HG03103 (cell line): ENCODE data around the gene NDUFAF5.

Source experiments
- ATAC-seq: cut with Tn5 transposase; IDR thresholded peaks from one replicate; pipeline ENCODE4 v1.9.1; 2021; ENCODE audit warnings: low read depth; ENCODE audit not compliant: unreplicated experiment

NDUFAF5 gene

DNA sequence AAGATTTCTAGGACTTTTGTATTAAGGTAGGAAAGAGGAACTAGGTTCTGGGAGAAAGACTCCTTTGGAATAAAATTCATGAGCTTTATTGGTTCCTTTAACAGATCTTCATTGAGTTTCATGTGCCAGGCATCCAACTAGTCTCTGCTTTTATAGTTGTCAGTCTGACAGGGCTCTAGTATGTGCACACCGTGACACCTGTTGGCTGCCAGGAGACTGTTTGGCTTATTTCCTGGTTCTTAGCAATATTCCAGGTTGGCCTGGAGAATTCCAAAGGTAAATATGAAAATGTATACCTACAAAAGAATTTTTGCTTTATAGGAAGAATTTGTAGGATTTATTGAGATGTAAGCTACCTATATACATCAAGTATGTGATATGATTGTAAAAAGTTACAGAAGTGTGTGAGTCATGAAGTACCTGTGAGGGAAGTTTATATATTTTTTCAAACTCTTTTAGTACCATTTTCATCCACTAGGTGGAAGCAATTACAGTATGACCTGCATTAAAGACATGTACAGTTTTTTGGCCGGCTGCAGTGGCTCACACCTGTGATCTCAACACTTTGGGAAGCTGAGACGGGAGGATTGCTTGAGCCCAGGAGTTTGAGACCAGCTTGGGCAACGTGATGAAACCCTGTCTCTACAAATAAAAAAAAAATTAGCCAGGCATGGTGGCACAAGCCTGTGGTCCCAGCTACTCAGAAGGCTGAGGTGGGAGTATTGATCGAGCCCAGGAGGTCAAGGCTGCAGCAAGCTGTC, 35.2 kb downstream of the NDUFAF5 start:
- peak; percentile 84 for ATAC-seq

DNA sequence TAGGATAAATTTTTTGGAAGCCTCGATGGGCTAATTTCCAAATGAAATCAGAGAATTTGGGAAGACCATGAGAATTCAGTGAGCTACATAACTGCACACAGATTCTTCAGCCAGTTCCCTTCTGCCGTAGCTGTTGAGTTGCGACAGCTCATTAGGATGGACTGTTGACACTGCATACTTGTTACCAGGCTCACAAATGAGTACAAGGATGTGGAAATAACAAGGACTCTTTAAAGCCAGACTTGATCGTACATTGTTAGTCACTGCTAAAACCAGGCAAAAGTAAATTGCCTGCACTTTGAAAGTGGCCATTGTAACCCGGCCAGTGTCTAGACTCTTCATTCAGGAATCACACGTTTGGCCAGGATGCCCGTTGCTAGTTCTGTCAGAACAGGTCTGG, 37.0 kb downstream of the NDUFAF5 start:
- no peak for ATAC-seq

- no peak for ATAC-seq
Observed at GRCh38 chr20:13822459-13822858, 37.6 kb downstream of the NDUFAF5 start.

DNA sequence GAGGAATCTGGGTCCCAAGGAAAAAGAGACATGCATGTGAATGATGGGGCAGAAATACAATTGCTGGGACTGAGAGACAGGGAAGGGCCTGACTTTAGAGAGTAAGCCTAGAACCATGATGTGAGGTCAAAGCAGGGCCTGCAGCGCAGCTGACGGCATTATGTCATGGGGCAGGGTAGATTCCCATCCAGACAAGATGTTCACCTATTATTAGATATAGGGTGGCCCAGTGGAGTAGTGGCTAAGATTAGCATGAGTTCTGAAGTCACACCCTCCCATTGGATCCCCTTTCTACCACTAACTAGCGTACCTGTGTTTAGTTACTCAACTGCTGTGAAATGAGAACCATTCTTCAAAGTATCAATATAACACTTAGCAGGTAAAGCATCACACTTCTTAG, 39.6 kb downstream of the NDUFAF5 start:
- no peak for ATAC-seq

GRCh38 chr20:13825465-13825864, 40.6 kb downstream of the NDUFAF5 start:
- ATAC-seq: no peak

GRCh38 chr20:13831476-13831875, 46.6 kb downstream of the NDUFAF5 start:
- ATAC-seq: no peak

DNA sequence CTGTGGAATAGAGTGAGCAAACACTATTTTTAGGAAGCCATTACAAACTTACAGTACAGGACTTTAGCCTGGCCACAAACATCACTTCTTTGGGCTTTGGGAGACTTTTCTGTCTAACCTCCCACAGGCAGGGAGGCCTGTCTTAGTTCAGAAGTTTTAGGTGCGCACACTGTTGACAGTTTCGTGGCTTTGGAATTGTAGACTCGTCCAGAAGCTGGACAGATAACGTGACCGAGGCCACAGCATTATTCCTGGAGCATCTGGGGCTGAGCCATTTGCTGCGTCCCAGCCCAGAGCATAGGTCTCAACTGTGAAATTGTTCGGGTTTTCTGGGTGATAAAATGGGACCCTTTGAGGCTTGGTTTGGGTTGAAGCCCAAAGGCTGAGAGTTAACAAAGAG, 53.8 kb downstream of the NDUFAF5 start:
- ATAC-seq: no peak

GRCh38 chr20:13839421-13840092, 54.7 kb downstream of the NDUFAF5 start:
- ATAC-seq: no peak

- no peak for ATAC-seq
Observed at GRCh38 chr20:13840093-13840465, 55.3 kb downstream of the NDUFAF5 start.

GRCh38 chr20:13841206-13841605, 56.4 kb downstream of the NDUFAF5 start:
- no peak for ATAC-seq

GRCh38 chr20:13844296-13844695, 59.5 kb downstream of the NDUFAF5 start:
- ATAC-seq: no peak

DNA sequence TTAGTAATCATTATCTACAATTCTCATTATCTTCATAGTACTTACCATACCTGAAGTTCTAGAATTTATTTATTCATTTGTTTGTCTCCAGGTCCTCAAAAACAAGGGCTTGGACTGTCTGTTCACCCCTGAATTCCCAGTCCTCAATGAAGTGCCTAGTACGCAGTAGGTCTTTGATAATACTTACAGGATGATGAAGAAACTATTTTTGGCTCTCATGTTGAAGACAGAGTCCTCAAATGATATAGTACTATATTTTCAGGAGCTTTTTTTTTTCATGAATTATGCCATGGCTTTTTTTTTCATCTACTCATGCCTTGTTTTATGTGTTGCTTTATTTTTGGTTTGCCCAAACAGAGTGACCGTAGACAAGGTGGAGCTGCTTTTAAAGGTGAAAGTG, 66.5 kb downstream of the NDUFAF5 start:
- no peak for ATAC-seq

DNA sequence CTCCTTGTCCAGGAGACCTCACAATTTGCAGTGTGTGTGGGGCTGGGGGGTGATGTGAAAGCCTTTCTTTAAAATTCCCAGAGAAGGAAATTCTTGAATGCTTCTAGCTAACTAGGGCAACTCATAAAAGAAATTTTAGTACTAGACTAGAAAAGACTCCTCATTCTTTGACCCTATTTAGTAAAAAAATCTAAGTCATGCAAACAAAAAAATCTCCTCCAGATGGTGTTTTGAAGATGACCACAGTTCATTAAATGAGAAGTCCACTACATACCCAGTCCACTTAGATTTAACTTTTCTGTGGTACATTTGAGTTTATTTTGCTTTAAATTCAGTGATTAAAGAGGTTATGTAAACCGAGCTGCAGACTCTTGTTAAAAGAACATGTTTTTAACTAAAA, 67.5 kb downstream of the NDUFAF5 start:
- no peak for ATAC-seq

GRCh38 chr20:13855613-13856012, 70.8 kb downstream of the NDUFAF5 start:
- ATAC-seq: peak; percentile 65

DNA sequence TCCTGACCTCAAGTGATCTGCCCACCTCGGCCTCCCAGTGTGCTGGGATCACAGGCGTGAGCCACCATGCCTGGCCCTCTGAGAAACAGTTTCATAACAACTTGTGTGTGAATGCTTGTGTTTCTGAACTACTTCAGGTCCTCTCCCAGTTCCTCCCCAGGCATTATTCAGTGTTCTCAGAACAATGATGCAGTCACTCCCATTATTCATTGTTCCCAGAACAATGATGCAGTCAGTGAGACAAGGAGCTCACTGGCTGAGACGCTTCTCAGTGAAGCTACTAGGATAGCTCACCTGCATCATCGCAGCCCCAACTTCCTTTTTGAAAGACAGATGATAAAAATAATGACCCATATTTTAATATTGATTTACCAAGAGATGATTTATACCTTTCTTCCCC, 71.5 kb downstream of the NDUFAF5 start:
- ATAC-seq: no peak

DNA sequence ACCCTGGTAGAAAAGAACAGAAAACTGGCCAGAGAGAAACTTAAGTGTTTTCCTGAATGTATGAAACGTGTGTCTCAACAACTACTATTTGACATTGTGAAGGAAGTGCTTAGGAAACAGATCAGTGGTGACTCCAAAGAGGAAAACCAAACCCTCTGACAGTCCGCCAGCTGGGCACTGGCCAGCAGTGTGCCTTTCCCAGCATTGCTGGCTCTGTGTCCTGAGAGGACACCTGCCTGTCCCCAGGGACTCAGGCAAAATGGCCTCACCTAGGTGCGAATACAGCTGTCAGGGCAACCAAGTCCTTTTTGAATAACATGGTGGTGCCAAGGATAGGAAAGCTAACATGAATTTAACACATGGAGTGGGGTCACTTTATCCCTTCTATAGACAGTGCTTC, 72.5 kb downstream of the NDUFAF5 start:
- ATAC-seq: no peak

- no peak for ATAC-seq
Observed at GRCh38 chr20:13857961-13858360, 73.1 kb downstream of the NDUFAF5 start.

- no peak for ATAC-seq
Observed at GRCh38 chr20:13858439-13858838, 73.6 kb downstream of the NDUFAF5 start.

- no peak for ATAC-seq
Observed at GRCh38 chr20:13858871-13859270, 74.0 kb downstream of the NDUFAF5 start.

GRCh38 chr20:13862245-13862644, 77.4 kb downstream of the NDUFAF5 start:
- ATAC-seq: no peak

- no peak for ATAC-seq
Observed at GRCh38 chr20:13863244-13863643, 78.4 kb downstream of the NDUFAF5 start.

GRCh38 chr20:13865156-13865555, 80.3 kb downstream of the NDUFAF5 start:
- no peak for ATAC-seq
